HepG2 (cell line): Measurements from ENCODE around the gene APC2. TPM values are rescaled to one million over a fixed set of nuclear protein-coding genes. Genes with fewer than 3 reads are reported as not detected.

Source experiments
- ATAC-seq: fragments of 200-7000 bp; cut with Tn5 transposase; 3 replicates; pipeline ENCODE4 v1.9.1; 2020; ENCODE audit warnings: mild to moderate bottlenecking, moderate library complexity
- BruUV-seq: library from RNA; stranded (reverse); fragments of 400-500 nt; replicated peaks from 2 replicates; lab custom pipeline; 2021; lab: Mats Ljungman, UMichigan
- CTCF ChIA-PET: fragments of 300-600 bp; formaldehyde crosslinking; extraction: SDS; loops from one replicate; lab custom pipeline; 2021; ENCODE audit warnings: low total read pairs, inconsistent platforms, low intra/inter-chr PET ratio; lab: Yijun Ruan, JAX
- POLR2A ChIA-PET: fragments of 350-600 bp; sonication (Branson Sonifier 250); formaldehyde crosslinking; loops from one replicate; lab custom pipeline; 2020; ENCODE audit warnings: antibody characterized with exemption, inconsistent platforms; lab: Yijun Ruan, JAX
- DNase-seq: peaks from one replicate; pipeline ENCODE4 v3.0.0-alpha.2; 2015; ENCODE audit warnings: low spot score
- FAIRE-seq: peaks from 3 replicates; lab custom pipeline; 2011; peaks lifted over from hg19 to GRCh38; lab: Jason Lieb, UNC
- H2AFZ ChIP-seq: one replicate; pipeline ENCODE4 v1.6.1; 2011; ENCODE audit warnings: low read length, inconsistent platforms
- H3K27ac ChIP-seq: fragments of 300-600 bp; 3 replicates; pipeline ENCODE4 v1.8.0; 2011; ENCODE audit warnings: mixed run types, mild to moderate bottlenecking, mixed read lengths, low read length, inconsistent platforms; ENCODE audit not compliant: insufficient read depth; ENCODE audit errors: extremely low read length
- H3K27me3 ChIP-seq, 2 experiments: fragments of 200-600 bp in 1 of 2; 2 replicates in 1 of 2; 3 replicates in 1 of 2; pipeline versions ENCODE4 v1.6.0 to v1.8.0; 2011; ENCODE audit warnings: low read length in 2 of 2, mild to moderate bottlenecking in 2 of 2, moderate library complexity in 2 of 2, inconsistent platforms in 1 of 2; ENCODE audit not compliant: insufficient read depth in 2 of 2, control insufficient read depth in 1 of 2
- H3K36me3 ChIP-seq, 2 experiments: fragments of 200-600 bp in 1 of 2; replicated peaks in 1 of 2; 2 replicates in 1 of 2; 3 replicates in 1 of 2; pipeline versions ENCODE4 v1.5.1 to v1.8.0; 2011; ENCODE audit warnings: low read length in 2 of 2, inconsistent platforms in 1 of 2; ENCODE audit not compliant: insufficient read depth in 2 of 2, control insufficient read depth in 1 of 2
- H3K4me1 ChIP-seq: 2 replicates; pipeline ENCODE4 v1.5.1; 2012; ENCODE audit warnings: low read length, inconsistent platforms; ENCODE audit not compliant: insufficient read depth
- H3K4me2 ChIP-seq: 2 replicates; pipeline ENCODE4 v1.6.0; 2011; ENCODE audit warnings: low read depth, low read length, inconsistent platforms
- H3K4me3 ChIP-seq, 3 experiments: fragments of 200-600 bp in 1 of 3; sonication (generic), shearing (Covaris generic) in 1 of 3; replicated peaks in 1 of 3; 2 replicates each; pipeline ENCODE4 v1.5.1; 2011 to 2016; ENCODE audit warnings: low read length in 3 of 3, inconsistent platforms in 2 of 3, low read depth in 2 of 3, mild to moderate bottlenecking in 2 of 3, control low read depth in 1 of 3, mixed read lengths in 1 of 3; ENCODE audit not compliant: insufficient read depth in 1 of 3
- H3K79me2 ChIP-seq: one replicate; pipeline ENCODE4 v1.6.1; 2011; ENCODE audit warnings: low read length, inconsistent platforms; ENCODE audit not compliant: insufficient read depth
- H3K9ac ChIP-seq: 2 replicates; pipeline ENCODE4 v1.6.0; 2011; ENCODE audit warnings: mild to moderate bottlenecking, low read depth, low read length, inconsistent platforms; ENCODE audit not compliant: insufficient read depth
- H3K9me3 ChIP-seq: 2 replicates; pipeline ENCODE4 v1.5.1; 2012; ENCODE audit warnings: mild to moderate bottlenecking, low read length
- H4K20me1 ChIP-seq: 2 replicates; pipeline ENCODE4 v1.6.0; 2011; ENCODE audit warnings: inconsistent platforms, mild to moderate bottlenecking, low read length, moderate library complexity; ENCODE audit not compliant: insufficient read depth
- AGO1 ChIP-seq: fragments of 200-400 bp; formaldehyde crosslinking; IDR thresholded peaks from 2 replicates; pipeline ENCODE4 v1.6.1; 2017; ENCODE audit warnings: mild to moderate bottlenecking, low read depth, low read length, moderate library complexity; ENCODE audit not compliant: poor library complexity, severe bottlenecking
- NFRKB ChIP-seq: fragments of 450-650 bp; IDR thresholded peaks from 2 replicates; pipeline ENCODE4 v1.6.1; 2017
- THAP9 ChIP-seq: sonication (generic); formaldehyde crosslinking; IDR thresholded peaks from 2 replicates; pipeline ENCODE4; 2020; ENCODE audit warnings: missing genetic modification reagents, mild to moderate bottlenecking, borderline replicate concordance
- ZKSCAN8 ChIP-seq: IDR thresholded peaks from 2 replicates; pipeline ENCODE4 v1.6.1; 2016; ENCODE audit warnings: borderline replicate concordance, missing genetic modification reagents, missing compliant biosample characterization
- WGBS: methylation state at CpG from one replicate; pipeline ENCODE4 v1.1.6; 2017; ENCODE audit warnings: low lambda C conversion rate; 5-methylcytosine and 5-hydroxymethylcytosine counted together
- in situ Hi-C: cut with HindIII; loops from 2 replicates; pipeline ENCODE4 v1.10.0; 2017; ENCODE audit warnings: low pct_unique_long_range_greater_than_20kb; ENCODE audit not compliant: extremely low pct_ligation_motif_present
- intact Hi-C: fragments of 100-400 bp; cut with micrococcal nuclease; formaldehyde crosslinking; loops from one replicate; pipeline ENCODE4 v1.10.0; 2022; ENCODE audit not compliant: unreplicated experiment
- polyA plus RNA-seq, 8 experiments: library from polyadenylated mRNA; depleted of rRNA in 3 of 8; stranded (reverse) in 7 of 8; unstranded in 1 of 8; fragments of >200 nt; fragmentation: Illumina TruSeq in 4 of 8; extraction: Trizol in 4 of 8; gene quantifications; 2 replicates each; pipeline versions ENCODE4 v1.2.1 to v1.2.3, GENCODE V29; 2011 to 2016; ENCODE audit warnings: low read depth in 4 of 8, missing spikeins in 1 of 8, mixed read lengths in 1 of 8; ENCODE audit not compliant: insufficient read depth in 1 of 8
- total RNA-seq, 5 experiments: library from RNA; depleted of rRNA; stranded (reverse); fragments of >200 nt; fragmentation: Illumina TruSeq; extraction: Trizol; gene quantifications; 2 replicates each; pipeline ENCODE4 v1.2.3, GENCODE V29; 2016; ENCODE audit warnings: low read depth in 1 of 5

APC2 gene
- total and polyA plus RNA-seq, 2 of the 13 experiments (the other 11 are each of a cell fraction or from before 2014, with no cell fraction given) = 0.08 to 0.22 TPM

GRCh38 chr19:1514295-1514661 is 64.4 kb downstream of the APC2 start:
- Histone ChIP-seq H3K4me3 (no peak overlapping the region), H3K36me3 (no peaks in the 10 kb centered on the region), H3K9ac (no peak overlapping the region), H3K27me3 (peaks cover 0 to 17% of the 10 kb centered on the region in 2 experiments; a peak in 3 of 5 replicates), H3K79me2 (no peaks in the 10 kb centered on the region), H3K27ac (no peak overlapping the region), H3K9me3 (no peaks in the 10 kb centered on the region), H3K4me1 (peaks cover 34% of the 10 kb centered on the region), H3K4me2 (no peak overlapping the region)
- ChIA-PET POLR2A (no interaction called here), CTCF (interaction anchor here (2.0 to 2.1 kb wide), 2 partner anchors 11 to 69 kb away, joined by 5 to 8 read pairs; no protein-coding TSS in a partner anchor)
- in situ Hi-C loops = loop anchor here (5.0 kb wide), 1 partner anchor 57 kb away; no protein-coding TSS in a partner anchor
- no peak for ATAC-seq
- WGBS = 8% methylated on average over 9 of the region's 10 CpGs
- BruUV-seq = no TSS peak
- no peak for FAIRE-seq
- TF ChIP-seq NFRKB (no peak), AGO1 (peak; percentile 4)
- TF ChIP-seq, all 625 proteins: peak for 1
- DNase-seq = no peak
- Histone ChIP-seq H4K20me1 (no peaks in the 10 kb centered on the region), H2AFZ (no peak overlapping the region)
- intact Hi-C loops = no loop called here

GRCh38 chr19:1514986-1515721 is 65.2 kb downstream of the APC2 start:
- FAIRE-seq (no peak), DNase-seq (no peak), ATAC-seq (no peak)
- Histone ChIP-seq H3K4me2 (no peak overlapping the region), H3K36me3 (no peaks in the 10 kb centered on the region), H3K4me1 (peaks cover 30% of the 10 kb centered on the region), H4K20me1 (no peaks in the 10 kb centered on the region), H3K9ac (no peak overlapping the region), H3K27ac (no peak overlapping the region), H3K27me3 (peaks cover 0 to 21% of the 10 kb centered on the region in 2 experiments; a peak in 3 of 5 replicates), H3K9me3 (no peaks in the 10 kb centered on the region), H2AFZ (no peak overlapping the region), H3K4me3 (no peak overlapping the region), H3K79me2 (no peaks in the 10 kb centered on the region)
- intact Hi-C loops (no loop called here), in situ Hi-C loops (loop anchor here (5.0 kb wide), 1 partner anchor 58 kb away; no protein-coding TSS in a partner anchor)
- 53% methylated on average over 4 of the region's 14 CpGs for WGBS
- no TSS peak for BruUV-seq
- ChIA-PET CTCF (no interaction called here), POLR2A (no interaction called here)
- TF ChIP-seq THAP9 = no peak
- TF ChIP-seq ZKSCAN8 (CRISPR knock-in tag) = peak; percentile 98
